ENCODE measurements around the gene ELF4.

ELF4 gene

GRCh38 chrX:130083107-130083490 lies 27.2 kb downstream of the ELF4 start:
- FAIRE-seq: no peak

GRCh38 chrX:130082244-130083106 lies 27.8 kb downstream of the ELF4 start:
- FAIRE-seq: no peak

GRCh38 chrX:130081421-130082045 lies 28.8 kb downstream of the ELF4 start:
- no peak for FAIRE-seq

GRCh38 chrX:130080791-130081367 lies 29.4 kb downstream of the ELF4 start:
- FAIRE-seq: no peak

- FAIRE-seq: peak; percentile 17
Measured at GRCh38 chrX:130079824-130080406, 30.4 kb downstream of the ELF4 start.

GRCh38 chrX:130075777-130076176 lies 34.5 kb downstream of the ELF4 start:
- FAIRE-seq: no peak

- no peak for FAIRE-seq
Measured at GRCh38 chrX:130072345-130072740, 38.0 kb downstream of the ELF4 start.

GRCh38 chrX:130071611-130072344 lies 38.5 kb downstream of the ELF4 start:
- FAIRE-seq: peak; percentile 64

GRCh38 chrX:130066975-130067615 lies 43.2 kb downstream of the ELF4 start:
- FAIRE-seq: no peak

- no peak for FAIRE-seq
Measured at GRCh38 chrX:130060122-130061069, 49.9 kb downstream of the ELF4 start.

- no peak for FAIRE-seq
Measured at GRCh38 chrX:130058652-130059051, 51.6 kb downstream of the ELF4 start.

- no peak for FAIRE-seq
Measured at GRCh38 chrX:130057209-130057608, 53.1 kb downstream of the ELF4 start.

GRCh38 chrX:130055899-130056298 lies 54.4 kb downstream of the ELF4 start:
- FAIRE-seq: no peak

GRCh38 chrX:130055103-130055502 lies 55.2 kb downstream of the ELF4 start:
- no peak for FAIRE-seq

GRCh38 chrX:130053236-130053635 lies 57.1 kb downstream of the ELF4 start:
- no peak for FAIRE-seq

GRCh38 chrX:130051176-130051845 lies 59.0 kb downstream of the ELF4 start:
- no peak for FAIRE-seq

- no peak for FAIRE-seq
Measured at GRCh38 chrX:130049821-130050220, 60.5 kb downstream of the ELF4 start.

- no peak for FAIRE-seq
Measured at GRCh38 chrX:130048686-130049222, 61.5 kb downstream of the ELF4 start.

- FAIRE-seq: no peak
Measured at GRCh38 chrX:130047416-130047815, 62.9 kb downstream of the ELF4 start.

- FAIRE-seq: no peak
Measured at GRCh38 chrX:130039847-130040246, 70.5 kb downstream of the ELF4 start.

All from islet of Langerhans (tissue), 1 donor.